Ramos (cell line): ENCODE measurements around the gene GRIK4.
"Not testable (repeated sequence)": the region's sequence is repeated elsewhere in the genome, so short reads cannot be mapped to it uniquely, and the experiment has no call there.

Source experiments
- in situ Hi-C: fragments of 300-500 bp; cut with MboI; formaldehyde crosslinking; loops from one replicate; pipeline ENCODE4 v1.14.3; 2022; ENCODE audit warnings: low sequenced_read_pairs; ENCODE audit not compliant: unreplicated experiment

The GRIK4 gene

DNA sequence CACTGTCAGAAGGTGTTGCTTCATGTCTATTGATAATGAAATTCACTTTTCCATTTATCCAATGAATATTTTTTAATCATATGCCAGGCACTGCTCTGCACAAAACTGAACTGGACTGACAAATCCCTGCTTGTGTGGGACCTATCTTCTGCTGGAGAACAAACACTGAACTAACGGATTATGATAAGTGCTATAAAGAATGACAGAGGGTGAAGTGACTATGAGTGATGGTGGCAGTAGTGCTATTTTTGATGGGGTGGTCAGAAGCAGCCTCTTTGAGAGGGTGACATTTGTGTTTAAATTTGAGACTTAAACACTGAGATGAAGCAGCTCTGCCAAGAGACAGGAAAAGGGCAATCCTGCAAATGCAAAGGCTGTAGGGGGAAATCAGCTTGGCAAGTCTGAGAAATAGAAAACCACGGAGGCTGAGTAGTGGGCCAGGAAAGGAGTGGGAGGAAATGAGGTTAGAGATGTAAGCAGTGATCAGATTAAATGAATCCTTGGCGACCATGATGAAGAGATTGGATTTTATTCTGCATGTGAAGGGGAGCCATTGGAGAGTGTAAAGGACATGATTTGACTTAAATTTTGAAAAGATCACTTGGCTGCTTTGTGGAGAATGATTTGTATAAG, 518.4 kb downstream of the GRIK4 start:
- in situ Hi-C loops = no loop called here

DNA sequence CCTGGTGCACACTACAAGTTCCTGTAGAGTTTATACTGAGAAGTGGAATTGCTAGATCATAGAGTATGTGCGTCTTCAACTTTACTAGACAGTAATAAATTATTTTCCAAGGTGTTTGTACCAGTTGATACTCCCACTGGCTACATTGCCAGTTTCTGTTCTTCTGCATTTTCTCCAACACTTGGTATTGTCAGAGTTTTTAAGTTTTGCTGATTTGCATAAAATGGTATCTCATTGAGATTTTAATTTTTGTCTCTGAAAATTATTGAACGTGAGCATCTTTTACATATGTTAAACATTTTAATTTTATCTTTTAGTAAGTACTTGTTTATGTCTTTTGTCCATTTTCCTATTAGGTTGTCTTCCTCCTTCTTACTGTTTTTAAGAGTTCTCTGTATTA, 519.6 kb downstream of the GRIK4 start:
- in situ Hi-C loops = no loop called here

DNA sequence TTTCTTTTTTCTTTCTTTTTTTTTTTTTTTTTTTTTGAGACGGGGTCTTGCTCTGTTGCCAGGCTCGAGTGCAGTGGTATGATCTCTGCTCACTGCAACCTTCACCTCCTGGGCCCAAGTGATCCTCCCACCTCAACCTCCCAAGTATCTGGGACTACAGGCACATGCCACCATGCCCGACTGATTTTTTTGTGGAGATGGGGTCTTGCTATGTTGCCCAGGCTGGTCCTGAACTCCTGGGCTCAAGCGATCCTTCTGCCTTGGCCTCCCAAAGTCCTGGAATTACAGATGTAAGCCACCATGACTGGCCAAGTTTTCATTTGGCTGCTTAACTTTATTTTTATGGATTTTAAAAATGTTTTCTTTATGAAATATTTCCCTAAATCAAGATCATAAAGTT, 520.1 kb downstream of the GRIK4 start:
- in situ Hi-C loops = not testable (repeated sequence)

DNA sequence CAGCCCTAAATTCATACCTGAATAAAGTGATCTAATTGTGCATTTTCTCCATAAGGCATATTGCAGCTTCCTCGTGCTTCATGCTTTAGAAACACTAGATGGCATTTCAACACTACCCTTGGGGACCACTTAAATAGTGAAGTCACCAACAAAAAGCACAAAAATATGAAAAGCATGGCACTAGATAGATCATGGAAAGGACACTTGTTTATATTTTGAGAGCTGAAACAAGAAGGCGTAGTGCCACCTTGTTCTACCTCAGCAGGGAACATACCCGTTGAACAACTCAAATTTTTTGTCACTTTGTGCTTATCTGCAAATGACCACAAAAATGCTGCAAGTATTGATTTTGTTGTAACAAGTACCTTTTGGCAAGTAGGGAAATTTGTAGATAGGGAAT, 521.0 kb downstream of the GRIK4 start:
- in situ Hi-C loops = no loop called here

DNA sequence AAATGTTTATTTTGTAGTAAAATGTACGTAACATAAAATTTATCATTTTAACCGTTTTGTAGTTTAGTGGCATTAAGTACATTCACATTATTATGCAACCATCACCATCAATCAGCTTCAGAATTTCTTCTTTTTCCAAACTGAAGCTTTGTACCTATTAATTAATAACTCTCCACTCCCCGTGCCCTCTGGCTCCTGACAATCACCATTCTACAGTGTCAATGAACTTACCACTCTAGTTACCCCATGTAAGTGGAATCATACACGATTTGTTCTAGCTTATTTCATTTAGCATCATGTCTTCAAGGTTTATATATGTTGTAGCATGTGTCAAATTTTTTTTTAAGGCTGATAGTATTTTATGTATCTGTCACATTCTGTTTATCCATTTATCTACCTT, 522.1 kb downstream of the GRIK4 start:
- in situ Hi-C loops = no loop called here

DNA sequence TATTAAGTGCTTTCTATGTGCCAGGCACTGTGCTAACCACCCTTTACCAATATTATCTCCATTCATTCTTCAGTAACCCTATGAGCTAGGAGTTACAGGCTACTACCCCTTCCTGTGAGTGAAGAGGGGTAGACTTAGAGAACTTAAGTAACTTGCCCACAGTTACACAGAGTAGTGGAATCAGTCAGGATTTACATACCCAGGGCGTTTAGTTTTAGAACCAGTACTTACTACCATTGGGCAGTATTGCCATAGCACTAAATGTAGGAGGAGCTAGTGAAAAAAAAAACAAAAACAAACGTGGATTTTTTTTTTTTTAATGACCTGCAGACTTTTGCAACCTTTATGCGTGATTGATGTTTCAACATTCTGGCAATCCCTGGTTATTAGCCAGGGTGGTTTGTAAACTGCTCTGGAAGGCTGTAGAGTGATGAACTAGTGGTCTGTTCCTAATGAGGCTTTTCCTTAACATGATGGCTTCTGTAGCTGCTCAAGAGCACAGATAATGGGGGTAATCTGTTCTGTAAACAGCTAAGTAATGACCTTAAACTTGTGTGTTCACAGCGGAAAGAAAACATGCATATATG, 523.7 kb downstream of the GRIK4 start:
- in situ Hi-C loops = no loop called here

DNA sequence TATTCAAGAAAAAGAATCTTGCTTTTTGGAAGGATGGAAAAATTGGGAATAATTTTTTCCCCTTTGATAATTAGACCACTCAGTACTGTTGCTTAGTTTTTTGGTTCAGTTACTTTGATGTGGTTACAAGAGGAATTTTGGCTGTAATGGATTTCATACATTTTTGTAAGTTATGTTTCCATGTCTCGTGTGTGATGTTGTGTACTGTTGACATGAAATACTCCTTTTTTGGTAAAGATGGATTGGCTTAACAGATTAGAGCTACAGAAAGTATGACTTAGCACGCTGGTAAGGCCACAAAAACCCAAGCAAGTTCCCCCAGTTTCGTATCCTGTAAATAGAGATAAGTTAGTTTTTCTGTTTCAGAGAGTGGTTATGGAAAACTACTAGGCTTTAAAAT, 524.2 kb downstream of the GRIK4 start:
- in situ Hi-C loops = no loop called here

DNA sequence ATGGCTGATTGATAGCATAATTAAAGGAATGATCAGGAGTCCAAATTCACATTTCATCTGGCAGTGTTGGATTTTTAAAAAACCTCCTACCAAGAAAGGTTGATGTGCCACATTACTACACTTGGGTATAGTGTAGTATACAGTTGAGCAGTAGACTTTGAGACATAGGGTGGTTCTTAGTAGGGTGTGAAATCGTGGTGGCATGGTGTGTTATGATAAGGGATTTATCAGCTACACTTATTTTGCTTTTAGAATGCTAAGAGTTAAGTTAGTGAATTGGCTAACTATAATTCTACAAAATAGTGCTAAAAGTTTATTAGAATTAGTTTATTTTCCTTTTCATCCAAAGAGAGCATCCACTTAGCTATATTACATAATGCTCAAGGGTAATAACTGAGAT, 525.5 kb downstream of the GRIK4 start:
- in situ Hi-C loops = no loop called here
